GM12864 (cell line): ENCODE measurements around the gene EFNB2.

ENCODE experiments used
- DNase-seq: peaks from one replicate; pipeline ENCODE4 v3.0.0-alpha.2; 2011; ENCODE audit warnings: low read depth
- H3K4me3 ChIP-seq: 2 replicates; pipeline ENCODE4 v1.5.1; 2011; ENCODE audit warnings: mild to moderate bottlenecking, low read depth, low read length, control low read depth
- CTCF ChIP-seq: IDR thresholded peaks from 2 replicates; pipeline ENCODE4 v1.5.1; 2011; ENCODE audit warnings: low read depth, mild to moderate bottlenecking, moderate library complexity, low read length, control low read depth, inconsistent platforms; ENCODE audit errors: missing control alignments

The EFNB2 gene

GRCh38 chr13:106535552-106536243 lies at the start of gene EFNB2:
Gene EFNB2, minus strand, starts transcription at chr13:106535662. Its CDS starts 698 bp downstream, at chr13:106534964.
- DNase-seq = peak; percentile 70
- H3K4me3 ChIP-seq = peak within 1 kb of the TSS; percentile 66
- no peak for TF ChIP-seq CTCF

- no peak for TF ChIP-seq CTCF
- H3K4me3 ChIP-seq = no peak overlapping the region
- no peak for DNase-seq
Measured at GRCh38 chr13:106581225-106581624, 45.8 kb upstream of the EFNB2 start.

- TF ChIP-seq CTCF = no peak
- no peak overlapping the region for H3K4me3 ChIP-seq
- no peak for DNase-seq
Measured at GRCh38 chr13:106575896-106576295, 40.4 kb upstream of the EFNB2 start.

GRCh38 chr13:106573868-106574267 lies 38.4 kb upstream of the EFNB2 start:
- no peak for DNase-seq
- TF ChIP-seq CTCF = no peak
- H3K4me3 ChIP-seq = no peak overlapping the region

- TF ChIP-seq CTCF = no peak
- no peak for DNase-seq
- H3K4me3 ChIP-seq = no peak overlapping the region
Measured at GRCh38 chr13:106573284-106573846, 37.9 kb upstream of the EFNB2 start.

- TF ChIP-seq CTCF = no peak
- H3K4me3 ChIP-seq = no peak overlapping the region; the same call in 1 of the 2 replicates
- peak; percentile 43 for DNase-seq
Measured at GRCh38 chr13:106570299-106570852, 34.9 kb upstream of the EFNB2 start.
